Upper lobe of right lung (tissue), 1 donor: Measurements from ENCODE around the gene IL36B. TPM values are rescaled to one million over a fixed set of nuclear protein-coding genes. Genes with fewer than 3 reads are reported as not detected.
A peak's percentile ranks its signal among the peaks of the same experiment; 100 is the strongest.

Source experiments
- ATAC-seq: fragments of 200-7000 bp; cut with Tn5 transposase; one replicate; pipeline ENCODE4 v1.9.1; 2020; ENCODE audit warnings: mild to moderate bottlenecking, moderate library complexity
- DNase-seq: peaks from one replicate; pipeline ENCODE4 v3.0.0-alpha.2; 2020
- H3K27ac ChIP-seq: fragments of 200-600 bp; one replicate; pipeline ENCODE4 v1.8.0; 2022
- H3K27me3 ChIP-seq: fragments of 200-600 bp; one replicate; pipeline ENCODE4 v1.8.0; 2022; ENCODE audit warnings: mild to moderate bottlenecking
- H3K36me3 ChIP-seq: fragments of 200-600 bp; one replicate; pipeline ENCODE4 v1.8.0; 2022
- H3K4me1 ChIP-seq: fragments of 200-600 bp; one replicate; pipeline ENCODE4 v1.8.0; 2022
- H3K4me3 ChIP-seq: fragments of 200-600 bp; one replicate; pipeline ENCODE4 v1.8.0; 2022; ENCODE audit warnings: mild to moderate bottlenecking
- H3K9me3 ChIP-seq: fragments of 200-600 bp; one replicate; pipeline ENCODE4 v1.8.0; 2022
- CTCF ChIP-seq: fragments of 200-600 bp; IDR thresholded peaks from one replicate; pipeline ENCODE4 v1.8.0; 2022; ENCODE audit warnings: antibody characterized with exemption
- intact Hi-C: fragments of 100-400 bp; cut with DNase I; formaldehyde crosslinking; loops from one replicate; pipeline ENCODE4 v1.11.0; 2022
- total RNA-seq: library from RNA; stranded (reverse); fragmentation: NEBNext Ultra II Directional; extraction: Animal tissue kit (Norgen Biotek cat#: 25700); gene quantifications from one replicate; pipeline ENCODE4 v1.2.1, GENCODE V29; 2021
- donor health status: DM: no; HTN: yes; CAD: no; lungs with severe emphysema.

Gene IL36B
- total RNA-seq, 1 donor from 2014 or later, result not detected

GRCh38 chr2:113050921-113051895 is 1.5 kb downstream of the IL36B start:
- ATAC-seq (peak; percentile 40), DNase-seq (no peak)
- Histone ChIP-seq H3K4me3 (no peak overlapping the region), H3K4me1 (no peaks in the 10 kb centered on the region), H3K27me3 (no peaks in the 10 kb centered on the region), H3K9me3 (no peaks in the 10 kb centered on the region), H3K27ac (no peak overlapping the region), H3K36me3 (no peaks in the 10 kb centered on the region)
- TF ChIP-seq CTCF, result no peak
- intact Hi-C loops, result no loop called here

- Histone ChIP-seq H3K36me3 (no peaks in the 10 kb centered on the region), H3K9me3 (no peaks in the 10 kb centered on the region), H3K4me1 (no peaks in the 10 kb centered on the region), H3K4me3 (no peak overlapping the region), H3K27ac (no peak overlapping the region), H3K27me3 (no peaks in the 10 kb centered on the region)
- no peak for TF ChIP-seq CTCF
- no peak for ATAC-seq
- DNase-seq, result no peak
- intact Hi-C loops, result no loop called here
Measured at GRCh38 chr2:113046465-113046864, 6.2 kb downstream of the IL36B start.

DNA sequence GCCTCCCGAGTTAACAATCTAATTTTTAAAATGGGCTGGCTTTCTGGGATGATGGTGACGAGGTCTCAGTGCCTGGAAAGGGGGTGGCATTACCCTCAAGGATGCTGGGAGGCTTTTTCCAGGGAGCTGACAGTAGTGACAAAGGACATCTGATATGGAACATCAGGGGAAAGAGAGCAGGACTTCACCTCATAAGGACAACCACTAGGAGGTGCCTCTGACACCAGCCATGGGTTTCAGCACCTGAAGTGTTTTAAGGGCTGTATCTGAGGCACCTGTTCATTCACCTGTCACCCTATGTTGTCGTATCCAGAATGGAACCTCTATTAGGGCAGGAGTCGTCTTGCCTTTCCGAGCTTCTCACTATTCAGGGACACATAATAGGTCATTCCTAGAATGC is 10.8 kb downstream of the IL36B start:
- Histone ChIP-seq H3K9me3 (no peaks in the 10 kb centered on the region), H3K27ac (no peak overlapping the region), H3K4me1 (no peaks in the 10 kb centered on the region), H3K36me3 (no peaks in the 10 kb centered on the region), H3K27me3 (no peaks in the 10 kb centered on the region), H3K4me3 (no peak overlapping the region)
- no peak for DNase-seq
- intact Hi-C loops, result no loop called here
- no peak for ATAC-seq
- peak; percentile 10 for TF ChIP-seq CTCF

DNA sequence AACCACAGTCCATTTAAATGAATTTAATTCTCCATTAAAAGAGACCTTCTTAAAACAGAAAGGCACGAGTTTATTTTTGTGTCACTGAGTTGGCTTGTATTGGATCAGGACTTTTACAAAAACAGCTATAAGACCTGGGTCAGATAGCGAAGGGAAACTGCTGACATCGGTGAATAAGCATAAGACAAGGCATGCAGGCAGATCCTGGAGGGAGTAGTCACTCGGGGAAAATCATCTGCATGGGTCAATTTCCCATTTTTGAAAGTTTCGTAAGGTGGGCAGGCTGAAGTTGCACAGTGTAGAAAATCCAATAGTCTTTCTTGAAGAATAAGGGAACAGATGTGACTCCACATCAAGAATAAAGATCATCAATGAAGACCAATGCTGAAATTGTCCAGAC is 12.9 kb downstream of the IL36B start:
- DNase-seq, result no peak

DNA sequence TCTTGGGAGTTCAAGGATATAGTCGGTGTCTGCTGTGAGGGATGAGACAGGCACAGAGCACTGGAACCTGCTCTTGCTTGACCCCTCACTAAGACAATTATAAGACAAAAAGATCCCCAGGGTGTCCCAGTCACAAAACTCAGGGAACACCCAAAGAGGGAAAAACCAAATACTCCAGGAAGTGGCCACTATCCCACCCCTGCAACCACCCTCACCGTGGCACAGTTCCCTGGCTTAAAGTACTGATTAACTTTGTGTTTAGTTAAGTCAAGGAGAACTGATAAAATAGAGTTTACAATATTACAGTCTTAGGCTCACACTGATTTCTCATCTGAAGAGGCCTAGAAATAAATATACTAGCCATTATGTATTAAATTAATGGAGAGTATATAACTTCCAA is 13.5 kb downstream of the IL36B start:
- no peaks in the 10 kb centered on the region for H3K4me1 ChIP-seq
- no peak for DNase-seq
- H3K36me3 ChIP-seq, result no peaks in the 10 kb centered on the region
- no peaks in the 10 kb centered on the region for H3K27me3 ChIP-seq
- no peaks in the 10 kb centered on the region for H3K9me3 ChIP-seq
- intact Hi-C loops, result no loop called here
- no peak overlapping the region for H3K4me3 ChIP-seq
- no peak overlapping the region for H3K27ac ChIP-seq
- no peak for ATAC-seq
- no peak for TF ChIP-seq CTCF

More for the DNA sequence above, 12.9 kb downstream of the IL36B start:
- Histone ChIP-seq H3K36me3 (no peaks in the 10 kb centered on the region), H3K27me3 (no peaks in the 10 kb centered on the region), H3K27ac (no peak overlapping the region), H3K4me3 (no peak overlapping the region), H3K9me3 (no peaks in the 10 kb centered on the region), H3K4me1 (no peaks in the 10 kb centered on the region)
- TF ChIP-seq CTCF, result no peak
- intact Hi-C loops, result no loop called here
- ATAC-seq, result no peak
